ENCODE results near the gene EPS15.

DNA sequence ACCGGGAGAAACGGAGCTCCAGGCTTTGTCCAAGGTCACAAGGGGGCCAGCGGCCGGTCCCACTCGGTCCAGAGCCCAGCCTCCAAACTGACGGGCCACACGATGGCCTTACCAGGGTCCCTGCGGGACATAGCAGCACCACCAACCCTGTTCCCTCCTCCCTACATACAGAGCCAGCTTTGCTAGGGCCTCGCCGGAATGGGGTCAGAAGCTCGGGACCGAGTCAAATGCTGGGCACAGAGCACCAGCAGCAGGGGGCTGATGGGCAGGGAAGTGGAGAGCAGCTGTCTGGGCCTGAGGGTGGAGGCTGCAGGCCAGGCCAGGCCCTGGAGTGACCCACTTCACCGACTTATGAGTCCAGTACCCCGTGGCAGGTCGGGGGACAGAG lies 173.8 kb downstream of the EPS15 start:
- TF ChIP-seq EZH2 (IDR thresholded peaks at IDR 0.05; ENCODE audit: low read depth, low read length, severe bottlenecking) (no peak), RNF2 (IDR thresholded peaks at IDR 0.05; ENCODE audit: borderline replicate concordance, low read depth, low read length, missing control alignments, poor library complexity, severe bottlenecking) (no peak), TAF1 (IDR thresholded peaks at IDR 0.05; ENCODE audit: low read depth, low read length) (no peak), ZNF274 (IDR thresholded peaks at IDR 0.05; ENCODE audit: borderline replicate concordance, extremely low read depth, low read length) (no peak), BCL11A (IDR thresholded peaks at IDR 0.05; ENCODE audit: low read depth in 2 of 2, low read length in 2 of 2) (no peak), EP300 (IDR thresholded peaks at IDR 0.05; ENCODE audit: borderline replicate concordance in 1 of 2, low read depth in 2 of 2, low read length in 2 of 2) (no peak), USF2 (IDR thresholded peaks at IDR 0.05; ENCODE audit: low read length) (no peak)
- TF ChIP-seq, protein P1, sequence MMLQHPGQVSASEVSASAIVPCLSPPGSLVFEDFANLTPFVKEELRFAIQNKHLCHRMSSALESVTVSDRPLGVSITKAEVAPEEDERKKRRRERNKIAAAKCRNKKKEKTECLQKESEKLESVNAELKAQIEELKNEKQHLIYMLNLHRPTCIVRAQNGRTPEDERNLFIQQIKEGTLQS (IDR thresholded peaks at IDR 0.05; ENCODE audit: insufficient read depth, low read depth, low read length): no peak

Measured in H1 (cell line).